ENCODE measurements around the gene TMEM266.

Gene TMEM266

DNA sequence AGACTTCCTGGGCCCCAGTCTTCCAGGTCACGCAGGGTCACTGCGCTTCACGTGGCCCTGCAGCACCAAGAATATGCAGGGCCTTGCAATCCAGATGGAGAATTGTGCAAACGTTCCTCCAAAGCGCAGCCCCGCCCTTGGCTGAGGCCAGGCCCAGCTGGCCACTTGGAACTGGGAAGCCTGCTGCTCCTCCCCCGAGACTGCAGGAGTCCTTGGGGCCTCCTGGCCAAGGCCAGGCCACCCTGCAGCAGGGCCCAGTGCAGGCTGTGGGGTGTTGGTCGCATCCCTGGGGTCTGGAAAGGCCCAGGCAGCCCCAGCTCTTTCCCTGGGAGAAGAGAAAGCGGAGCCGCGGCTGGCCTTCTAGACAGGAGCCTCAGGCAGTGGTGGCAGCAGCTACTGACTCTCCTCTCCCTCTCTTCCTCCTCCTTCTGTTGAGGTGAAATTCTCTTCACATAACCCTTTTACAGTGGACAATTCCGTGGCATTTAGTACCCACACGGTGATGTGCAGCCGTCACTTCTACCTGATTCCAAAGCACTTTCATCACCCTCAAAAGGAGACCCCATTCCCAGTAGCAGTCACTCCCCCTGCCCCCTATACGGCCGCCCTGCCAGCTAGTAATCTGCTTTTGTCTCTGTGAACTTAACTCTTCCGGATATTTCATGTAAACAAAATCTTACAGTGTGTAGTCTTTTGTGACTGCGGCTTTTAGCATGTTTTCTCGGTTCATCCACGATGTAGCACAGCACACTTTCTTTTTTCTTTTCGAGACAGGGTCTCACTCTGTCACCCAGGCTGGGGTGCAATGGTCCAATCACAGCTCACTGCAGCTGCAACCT lies 103.9 kb downstream of the TMEM266 start:
- peak; percentile 77 to 88 for DNase-seq

DNA sequence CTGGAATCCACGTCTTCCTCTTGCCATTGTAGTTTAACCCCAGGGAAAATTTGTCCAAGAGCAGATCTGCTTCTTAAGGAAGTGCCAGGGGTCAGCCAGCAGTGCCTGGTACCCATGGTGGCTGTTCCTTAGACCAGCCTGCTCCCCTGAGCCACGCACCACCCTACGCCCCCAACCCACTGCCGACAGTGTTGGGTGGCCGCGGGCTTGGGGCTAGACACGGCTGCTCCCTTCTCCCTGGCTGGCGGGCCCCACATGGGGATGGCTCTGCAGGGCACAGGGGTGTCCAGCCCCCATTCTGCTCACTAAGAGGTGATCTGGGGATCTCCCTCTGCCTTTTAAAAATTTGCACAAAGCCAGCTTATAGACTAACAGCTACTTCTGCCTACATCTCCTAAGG lies 104.8 kb downstream of the TMEM266 start:
- DNase-seq = no peak

DNA sequence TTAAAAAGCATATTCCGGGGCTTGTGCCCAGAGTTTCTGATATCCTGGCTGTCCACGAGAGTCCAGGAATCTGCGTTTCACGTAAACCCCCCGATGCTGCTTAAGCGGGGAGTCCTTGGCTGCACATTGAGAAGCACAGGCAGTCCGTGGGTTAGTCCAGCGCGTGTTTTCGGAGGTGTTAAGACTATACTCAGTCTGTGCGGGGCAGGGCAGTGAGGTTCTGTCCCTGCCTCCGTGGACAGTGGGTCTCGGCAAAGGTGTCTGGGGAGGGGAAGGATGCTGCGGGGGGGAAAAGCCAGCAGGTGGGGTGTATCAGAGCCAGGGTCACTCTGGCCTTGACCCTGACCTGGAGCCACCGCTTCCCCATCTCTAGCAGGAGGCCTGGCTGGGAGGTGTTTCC lies 106.2 kb downstream of the TMEM266 start:
- no peak for DNase-seq

DNA sequence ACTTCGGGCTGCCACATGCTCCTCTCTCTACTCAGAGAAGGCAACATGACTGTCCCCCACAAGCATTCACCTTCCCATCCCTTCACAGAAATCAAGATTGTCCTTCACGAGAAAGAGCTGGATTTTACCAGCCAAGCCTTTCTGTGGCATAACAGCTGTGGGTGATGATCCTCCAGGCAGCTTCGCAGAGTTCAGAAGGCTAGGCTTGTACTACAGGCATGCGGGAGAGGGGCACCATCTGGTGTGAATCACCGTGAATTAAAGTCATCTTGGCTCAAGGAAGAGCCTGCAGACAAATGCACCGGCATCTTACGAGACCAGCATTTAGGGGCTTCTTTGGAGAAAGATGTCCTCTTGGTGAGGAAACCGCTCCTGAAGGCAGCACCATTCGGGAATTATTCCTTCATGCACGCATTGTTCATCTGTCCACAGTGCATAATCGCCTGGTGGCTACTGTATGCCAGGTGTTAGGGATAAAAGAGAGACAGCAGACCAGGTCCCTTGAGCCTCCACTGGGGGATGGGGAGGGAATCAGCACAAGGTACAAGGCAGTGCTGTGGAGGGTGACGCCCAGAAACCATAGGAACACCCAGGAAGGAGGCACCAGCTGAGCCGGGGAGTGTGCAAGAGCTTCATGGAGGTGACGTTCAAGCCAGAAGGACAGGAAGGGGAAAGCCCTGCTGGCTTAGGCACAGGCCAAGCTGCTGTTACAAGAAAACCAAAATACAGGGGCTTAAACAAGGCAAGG lies 108.6 kb downstream of the TMEM266 start:
- DNase-seq = peak; percentile 93 to 96

DNA sequence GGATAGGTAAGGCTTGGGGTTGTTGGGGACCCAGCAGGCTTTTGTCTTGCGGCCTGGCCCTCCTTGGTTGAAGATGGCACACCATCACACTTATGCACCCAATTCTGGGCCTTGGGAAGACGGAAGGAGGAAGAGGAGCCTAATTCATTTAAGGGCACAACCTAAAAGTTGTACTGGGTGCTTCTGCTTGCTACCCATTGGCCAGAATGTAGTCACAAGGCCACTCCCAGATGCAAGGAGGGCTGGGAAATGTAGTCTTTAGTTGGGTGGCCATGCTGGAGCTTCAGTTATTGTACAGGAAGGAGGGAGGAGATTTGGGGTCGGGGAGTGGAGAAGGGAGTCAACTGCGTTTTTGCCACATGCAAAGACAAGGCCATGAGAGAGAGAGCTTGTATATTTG lies 109.2 kb downstream of the TMEM266 start:
- peak; percentile 33 to 58 for DNase-seq

DNA sequence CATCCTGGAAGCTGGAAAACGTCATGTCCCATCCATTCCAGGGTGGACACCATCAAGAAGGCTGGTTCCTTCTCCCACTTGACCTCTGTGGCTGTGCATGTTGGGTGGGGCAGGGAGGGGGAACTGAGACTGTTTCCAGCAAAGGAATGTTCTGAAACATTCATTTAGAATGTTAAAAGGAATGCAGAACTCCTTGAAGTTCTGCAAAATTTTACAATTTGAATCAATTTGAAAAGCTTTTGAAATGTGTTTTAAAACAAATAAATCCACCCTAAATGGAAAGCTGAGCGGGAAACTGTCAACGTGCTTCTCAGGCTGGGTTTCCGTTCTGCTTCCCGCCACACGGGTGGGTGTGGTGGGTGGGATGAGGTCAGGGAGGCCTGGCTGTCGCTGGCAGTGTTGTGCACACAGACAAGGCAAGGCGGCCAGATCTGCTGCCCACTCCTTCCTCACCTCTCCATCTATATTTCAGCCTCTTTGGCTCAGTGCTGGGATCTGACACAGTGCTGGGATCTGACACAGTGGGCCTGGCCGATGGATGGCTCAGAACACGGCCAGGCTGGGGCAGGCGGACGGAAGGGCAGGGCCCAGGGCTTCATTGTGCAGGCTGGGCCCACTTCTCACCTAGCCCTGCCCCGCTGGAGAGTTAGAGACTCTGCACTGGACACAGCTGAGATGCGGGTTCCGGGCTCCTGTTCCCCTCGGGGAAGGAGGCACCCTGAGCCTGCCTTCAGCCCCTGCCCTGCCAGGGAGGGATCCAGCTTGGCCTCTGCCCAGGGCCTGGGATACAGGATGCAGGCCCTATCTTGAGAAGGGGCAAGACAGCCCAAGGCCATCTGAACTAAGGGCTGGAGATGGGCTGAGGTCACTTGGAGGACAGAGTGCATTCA lies 110.4 kb downstream of the TMEM266 start:
- DNase-seq = no peak

DNA sequence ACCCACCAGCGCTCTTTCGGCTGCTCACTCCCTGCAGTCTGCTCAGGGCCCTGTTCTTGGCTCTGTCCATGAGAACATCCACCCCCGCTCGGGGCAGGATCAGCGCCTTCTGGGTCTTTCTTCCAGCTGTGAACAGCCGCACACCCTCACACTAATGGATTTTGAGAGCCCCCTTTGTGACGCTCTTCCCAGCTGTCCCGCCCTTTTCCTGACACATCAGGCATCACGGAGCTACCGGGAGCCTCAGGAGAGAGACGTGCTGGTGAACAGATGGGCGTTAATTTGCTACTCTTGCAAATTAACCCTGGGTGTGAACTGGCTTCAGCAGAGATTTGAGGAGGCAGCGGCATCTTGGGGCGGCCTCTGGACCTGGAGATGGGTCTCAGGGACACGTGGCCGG lies 113.0 kb downstream of the TMEM266 start:
- peak; percentile 80 to 93 for DNase-seq

DNA sequence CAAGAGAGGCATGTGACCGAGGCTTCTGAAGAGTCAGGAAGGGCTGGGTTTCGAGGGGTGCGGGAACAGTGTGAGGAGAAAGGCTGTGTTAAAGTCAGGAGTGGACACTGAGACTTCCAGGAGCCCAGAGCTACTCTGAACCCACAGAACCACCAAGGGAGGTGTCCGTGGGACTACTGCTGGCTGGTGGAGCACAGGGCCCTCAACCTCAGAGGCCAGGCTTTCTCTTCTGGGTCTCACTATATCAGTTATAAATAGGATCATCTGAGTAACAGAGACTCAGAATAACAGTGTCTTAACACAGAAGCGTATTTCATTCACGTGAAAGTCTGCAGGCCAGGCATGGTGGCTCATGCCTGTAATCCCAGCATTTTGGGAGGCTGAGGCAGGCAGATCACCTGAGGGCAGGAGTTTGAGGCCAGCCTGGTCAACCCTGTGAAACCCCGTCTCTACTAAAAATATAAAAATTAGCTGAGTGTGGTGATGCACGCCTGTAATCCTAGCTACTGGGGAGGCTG lies 113.6 kb downstream of the TMEM266 start:
- no peak for DNase-seq

DNA sequence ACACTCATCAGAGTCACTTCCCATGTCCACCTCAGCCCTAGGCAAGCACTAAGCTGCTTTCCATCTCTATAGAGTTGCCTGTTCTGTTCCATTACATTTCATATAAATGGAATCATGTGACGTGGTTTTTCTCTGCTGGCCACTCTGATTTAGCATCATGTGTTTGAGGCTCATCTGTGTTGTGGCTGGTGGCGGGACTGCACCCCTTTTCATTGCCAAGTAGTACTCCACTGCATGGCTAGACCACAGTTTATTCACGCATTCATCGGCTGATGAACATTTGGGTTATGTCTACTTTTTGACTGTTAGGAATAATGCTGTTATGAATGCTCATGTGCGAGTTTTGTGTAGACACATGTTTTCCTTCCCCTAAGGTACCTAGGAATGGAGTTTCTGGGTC lies 114.9 kb downstream of the TMEM266 start:
- no peak for DNase-seq

DNA sequence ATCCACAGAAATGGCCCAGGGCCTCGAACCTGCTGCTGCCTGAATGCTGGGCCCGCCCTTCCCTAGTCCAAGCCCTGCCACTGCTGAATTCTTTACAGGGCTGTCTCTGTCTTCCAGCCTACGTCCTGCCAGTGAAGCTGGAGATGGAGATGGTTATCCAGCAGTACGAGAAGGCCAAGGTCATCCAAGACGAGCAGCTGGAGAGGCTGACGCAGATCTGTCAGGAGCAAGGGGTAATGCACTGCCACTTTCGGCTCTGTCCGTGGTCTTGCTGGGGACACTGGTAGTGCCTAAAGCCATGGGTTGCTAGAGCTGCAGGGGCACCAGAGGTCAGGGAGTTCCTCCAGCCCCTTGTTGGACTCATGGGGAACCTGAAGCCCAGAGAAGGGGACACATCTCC lies 115.7 kb downstream of the TMEM266 start:
- DNase-seq = no peak

DNA sequence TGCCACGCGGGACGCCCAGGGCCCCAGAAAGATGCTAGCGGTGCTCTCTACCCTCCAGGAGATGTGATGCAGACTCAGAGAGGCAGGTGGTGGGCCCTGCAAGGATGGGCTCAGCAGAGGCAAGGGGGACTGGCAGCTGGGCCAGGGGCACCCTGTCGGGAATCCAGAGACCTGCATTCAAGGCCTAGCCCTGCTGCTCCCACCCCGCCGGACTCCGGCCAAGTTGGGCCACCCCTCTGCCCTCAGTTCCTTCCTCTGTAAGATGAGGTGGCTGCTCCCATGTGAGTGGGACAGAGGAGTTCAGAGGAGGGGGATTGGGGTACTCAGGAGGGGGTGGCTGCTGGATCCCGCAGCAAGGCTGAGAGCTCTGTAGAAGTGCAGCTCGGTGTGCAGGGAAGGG lies 116.3 kb downstream of the TMEM266 start:
- no peak for DNase-seq

DNA sequence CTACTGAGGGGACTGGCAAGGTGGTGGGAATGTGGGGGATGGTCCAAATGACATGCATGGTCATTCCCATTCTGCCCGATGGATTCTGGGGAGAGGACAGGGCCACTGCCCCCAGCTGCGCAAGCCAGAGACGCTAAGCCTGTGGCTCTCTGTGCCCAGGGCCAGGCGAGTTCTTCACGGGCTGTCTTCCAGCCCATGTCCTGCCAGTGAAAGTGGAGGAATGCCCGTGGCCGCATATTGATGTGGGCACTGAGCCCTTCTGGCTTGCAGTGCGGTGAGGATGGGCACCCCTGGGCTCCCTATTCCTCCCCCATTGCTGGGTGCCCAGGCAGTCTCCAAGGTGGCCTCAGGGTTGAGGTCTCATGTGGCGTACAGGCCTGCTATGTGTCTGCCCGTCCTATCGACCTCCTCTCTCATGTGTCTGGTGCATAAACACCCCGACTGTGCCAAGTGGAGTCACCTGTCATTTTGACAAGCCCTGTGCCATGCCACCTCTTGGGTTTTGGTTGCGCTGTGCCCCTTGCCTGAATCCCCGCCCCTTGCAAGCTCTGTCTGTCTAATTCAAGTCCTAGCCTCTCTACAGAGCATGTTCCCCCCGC lies 116.8 kb downstream of the TMEM266 start:
- DNase-seq = no peak

DNA sequence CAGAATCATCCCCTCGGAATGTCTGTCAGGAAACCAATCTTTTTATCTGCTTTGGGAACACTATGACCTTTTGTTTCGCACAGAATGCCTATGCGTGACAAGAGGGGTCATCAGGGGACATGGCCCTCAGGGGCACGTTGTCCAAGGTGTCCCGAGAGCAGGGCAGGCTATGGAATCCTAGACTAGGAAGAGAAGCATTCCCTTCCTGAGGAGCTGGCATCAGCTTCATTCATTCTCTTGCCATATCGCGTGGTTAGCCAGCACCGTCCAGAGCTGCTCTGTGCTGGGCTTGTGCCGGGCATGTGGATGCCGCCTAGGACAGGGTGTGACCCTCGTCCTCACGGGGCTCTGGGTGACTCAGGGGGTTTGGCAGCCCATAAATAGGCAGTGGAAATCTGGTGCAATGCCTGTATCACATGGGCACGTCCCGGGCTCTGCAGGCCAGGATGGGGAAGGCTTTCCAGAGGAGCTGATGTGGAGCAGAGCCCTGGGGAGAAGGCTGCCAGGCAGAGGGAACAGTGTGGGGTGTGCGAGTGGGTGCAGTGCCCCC lies 117.8 kb downstream of the TMEM266 start:
- DNase-seq = no peak

DNA sequence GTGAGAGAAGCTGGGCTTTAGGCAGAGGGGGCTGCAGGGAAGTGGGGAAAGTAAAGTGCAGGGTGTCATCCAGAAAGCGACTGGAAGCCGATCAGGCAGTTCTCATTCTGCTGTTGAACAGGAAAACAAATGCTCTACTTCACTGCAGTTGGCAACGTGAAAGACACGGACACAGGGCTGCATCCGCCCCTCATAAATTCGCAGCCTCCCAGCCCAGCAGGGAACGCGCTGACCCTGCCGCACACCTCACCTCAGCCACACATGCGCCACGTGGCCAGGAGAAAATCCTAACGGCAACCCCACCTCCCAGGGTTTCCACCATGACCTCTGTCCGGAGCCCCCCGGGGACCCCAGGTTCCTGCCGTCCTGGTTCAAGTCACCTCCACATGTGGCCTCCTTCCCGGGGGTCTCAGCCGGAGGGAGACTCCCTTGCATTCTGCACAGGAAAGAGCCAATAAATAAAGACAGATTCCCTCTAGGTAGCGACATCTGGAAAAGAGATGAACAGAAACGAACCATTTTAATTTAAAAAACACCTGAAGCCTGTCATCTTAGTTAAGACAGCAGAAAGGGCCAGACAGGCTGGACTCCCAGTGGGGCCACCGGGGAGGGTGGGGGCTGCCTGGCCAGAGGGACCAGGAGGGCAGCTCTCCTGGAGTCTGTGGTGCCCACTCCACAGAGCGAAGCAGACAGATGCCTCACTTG lies 118.7 kb downstream of the TMEM266 start:
- DNase-seq = no peak

DNA sequence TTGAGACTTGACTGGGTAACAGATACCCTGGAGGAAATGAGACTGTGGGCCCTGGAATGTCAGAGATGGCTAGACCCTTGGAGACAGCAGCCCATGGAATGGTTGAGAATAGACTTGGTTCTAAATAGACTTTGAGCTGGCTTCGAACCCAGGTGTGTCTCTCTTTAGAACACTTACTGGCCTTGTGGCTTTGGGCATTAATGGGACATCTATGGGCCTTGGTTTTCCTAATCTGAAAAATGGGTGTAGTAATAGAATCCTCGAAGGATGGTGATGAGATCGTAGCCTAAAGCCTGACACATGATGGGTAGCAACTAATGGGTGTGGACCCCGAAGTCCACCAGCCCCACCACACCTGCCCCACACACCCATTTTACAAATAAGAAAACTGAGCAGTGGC lies 119.2 kb downstream of the TMEM266 start:
- no peak for DNase-seq

DNA sequence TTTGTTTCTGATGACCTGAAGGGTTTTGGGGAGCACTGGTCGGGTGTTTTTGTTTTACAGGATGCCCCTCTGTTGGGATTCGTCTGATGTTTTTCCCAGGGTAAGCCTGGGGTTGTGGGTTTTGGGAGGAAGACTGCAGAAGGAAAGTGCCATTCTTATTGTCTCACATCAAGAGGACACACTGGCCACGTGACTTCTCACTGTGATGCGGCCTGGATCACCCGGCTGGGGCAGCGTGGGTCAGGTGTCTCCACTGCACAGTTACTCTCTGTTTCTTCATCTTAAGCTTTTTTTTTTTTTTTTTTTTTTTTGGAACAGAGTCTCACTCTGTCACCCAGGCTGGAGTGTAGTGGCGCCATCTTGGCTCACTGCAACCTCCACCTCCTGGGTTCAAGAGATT lies 120.5 kb downstream of the TMEM266 start:
- no peak for DNase-seq

DNA sequence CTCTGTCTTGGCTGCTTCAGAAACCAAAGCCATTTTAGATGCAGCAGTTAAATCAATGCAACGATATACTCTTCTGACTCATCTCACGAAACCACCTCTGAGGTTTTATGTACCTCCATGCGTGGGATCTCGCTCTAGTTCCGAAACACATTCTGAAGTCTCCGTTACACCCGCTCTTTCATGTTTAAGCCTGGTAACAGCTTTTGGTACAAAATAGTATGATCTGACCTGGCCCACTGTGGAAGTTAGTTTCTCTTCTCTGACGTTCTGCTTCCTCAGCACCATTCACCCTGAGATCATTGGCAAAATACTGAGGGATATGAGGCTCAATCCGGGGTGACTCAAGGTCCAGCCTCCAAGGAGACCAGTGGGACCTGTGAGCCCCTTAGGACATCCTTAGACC lies 121.9 kb downstream of the TMEM266 start:
- DNase-seq = no peak

DNA sequence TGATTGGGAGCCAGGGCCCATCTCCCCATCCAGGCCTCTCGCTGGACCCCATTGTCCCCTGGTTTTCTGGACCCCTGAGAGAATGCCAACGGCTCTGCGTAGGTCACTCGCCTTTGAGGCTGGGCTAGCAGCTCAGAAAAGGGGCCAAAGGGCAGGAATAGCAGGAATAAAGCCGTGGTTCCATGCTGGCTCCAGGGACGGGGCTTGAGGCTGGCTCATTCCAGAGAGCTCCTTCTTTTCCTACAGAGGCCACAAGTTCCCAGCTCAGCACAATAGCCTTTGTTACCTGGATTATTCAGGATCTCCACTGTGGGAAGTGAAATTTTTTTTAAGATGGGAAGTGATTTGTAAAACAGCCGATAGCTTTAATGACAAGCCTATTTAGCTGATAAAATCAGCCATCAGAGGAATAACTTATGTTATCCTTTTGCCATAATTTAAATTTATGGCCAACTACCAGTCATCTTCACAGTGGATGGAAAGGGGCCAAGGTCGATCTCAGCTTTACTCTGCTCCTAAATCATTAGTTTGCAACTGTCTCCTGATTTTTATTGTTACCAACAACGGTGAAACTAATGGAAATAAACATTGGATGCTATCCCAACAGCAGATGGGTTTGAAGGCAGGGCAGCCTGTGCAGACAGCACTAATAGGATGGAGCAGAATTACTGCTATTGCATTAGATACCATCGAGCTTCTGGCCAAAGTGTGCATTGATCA lies 124.3 kb downstream of the TMEM266 start:
- DNase-seq = no peak

DNA sequence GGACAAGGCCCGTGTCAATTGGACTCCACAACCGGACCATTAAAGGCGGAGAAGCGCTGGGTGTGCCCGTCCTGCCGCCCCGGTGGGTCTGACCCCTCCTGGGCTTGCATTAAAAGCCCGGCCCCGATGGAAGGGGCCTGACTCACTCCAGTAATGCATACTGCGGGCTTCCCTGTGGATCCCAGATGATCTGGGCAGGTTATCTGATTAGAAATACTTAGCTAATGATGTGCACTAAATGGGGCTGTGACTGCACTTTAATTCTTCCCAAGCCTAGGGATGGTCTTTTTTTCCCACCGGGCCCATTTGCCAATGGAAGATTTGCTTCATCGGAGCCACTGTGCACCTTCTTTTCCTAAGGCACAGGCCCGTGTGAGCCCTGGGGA lies 124.9 kb downstream of the TMEM266 start:
- DNase-seq = no peak

DNA sequence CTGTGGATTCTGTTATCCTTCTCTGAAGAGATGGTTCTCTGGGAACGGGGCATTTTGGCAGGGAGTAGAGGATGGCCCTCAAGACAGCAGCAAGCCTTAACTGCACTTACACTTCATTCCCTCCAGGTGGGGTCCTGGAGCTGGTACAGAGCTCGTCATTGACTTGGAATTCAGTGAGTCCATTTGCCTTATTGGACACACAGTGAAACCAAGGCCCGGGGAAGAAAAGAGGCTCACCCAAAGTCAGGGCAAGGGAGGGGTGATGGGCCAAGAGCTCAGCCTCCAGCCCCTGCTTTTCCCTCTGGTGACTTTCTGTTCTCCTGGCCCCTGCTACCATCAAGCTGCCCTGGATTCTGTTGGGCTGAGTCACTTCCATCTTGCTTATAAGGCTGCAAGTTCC lies 125.9 kb downstream of the TMEM266 start:
- peak; percentile 73 to 75 for DNase-seq

DNA sequence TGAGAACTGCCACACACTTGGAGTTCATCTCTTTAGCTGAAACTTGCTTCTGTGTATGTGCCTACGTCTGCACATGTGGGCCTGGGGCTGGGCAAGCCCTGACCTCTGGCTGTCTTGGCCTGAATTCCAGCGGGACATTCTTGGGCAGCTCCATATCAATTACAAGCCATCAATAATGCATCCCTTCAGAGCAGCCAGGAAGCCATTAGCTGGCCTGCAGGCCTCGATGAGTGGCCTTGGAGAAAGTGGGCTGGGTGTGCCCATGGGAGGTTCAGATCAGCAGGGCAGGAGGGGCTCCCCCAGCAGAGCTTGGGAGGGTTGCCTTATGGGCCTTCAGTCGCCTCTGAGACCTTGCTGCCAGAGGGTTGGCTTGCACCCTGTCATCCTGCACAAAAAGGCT lies 127.4 kb downstream of the TMEM266 start:
- DNase-seq = no peak
